Measurements from ENCODE around the gene NUP205.
A peak's percentile ranks its signal among the peaks of the same experiment; 100 is the strongest.

NUP205 gene

GRCh38 chr7:135682191-135682590 lies 124.5 kb downstream of the NUP205 start:
- no peak overlapping the region for H3K4me3 ChIP-seq (replicated peaks in 1 of 2; ENCODE audit: low read depth in 2 of 2, low read length in 2 of 2)
- no peak for TF ChIP-seq CTCF (IDR thresholded peaks at IDR 0.05; ENCODE audit: low read depth, low read length)
- no peak for DNase-seq (ENCODE audit: low read depth in 2 of 2)

GRCh38 chr7:135683609-135684008 lies 125.9 kb downstream of the NUP205 start:
- TF ChIP-seq CTCF (IDR thresholded peaks at IDR 0.05; ENCODE audit: low read depth, low read length), result no peak
- no peak for DNase-seq (ENCODE audit: low read depth in 2 of 2)
- H3K4me3 ChIP-seq (replicated peaks in 1 of 2; ENCODE audit: low read depth in 2 of 2, low read length in 2 of 2), result no peak overlapping the region

- no peak for TF ChIP-seq CTCF (IDR thresholded peaks at IDR 0.05; ENCODE audit: low read depth, low read length)
- no peak overlapping the region for H3K4me3 ChIP-seq (replicated peaks in 1 of 2; ENCODE audit: low read depth in 2 of 2, low read length in 2 of 2)
- DNase-seq (ENCODE audit: low read depth in 2 of 2), result peak; percentile 63 to 68
Measured at GRCh38 chr7:135684136-135684535, 126.4 kb downstream of the NUP205 start.

- TF ChIP-seq CTCF (IDR thresholded peaks at IDR 0.05; ENCODE audit: low read depth, low read length), result no peak
- DNase-seq (ENCODE audit: low read depth in 2 of 2), result peak in 1 of 2 donors; percentile 30
- H3K4me3 ChIP-seq (replicated peaks in 1 of 2; ENCODE audit: low read depth in 2 of 2, low read length in 2 of 2), result no peak overlapping the region
Measured at GRCh38 chr7:135684699-135685098, 127.0 kb downstream of the NUP205 start.

GRCh38 chr7:135685306-135686084 lies 127.8 kb downstream of the NUP205 start:
- no peak overlapping the region for H3K4me3 ChIP-seq (replicated peaks in 1 of 2; ENCODE audit: low read depth in 2 of 2, low read length in 2 of 2)
- TF ChIP-seq CTCF (IDR thresholded peaks at IDR 0.05; ENCODE audit: low read depth, low read length), result no peak
- peak in 1 of 2 donors; percentile 76 for DNase-seq (ENCODE audit: low read depth in 2 of 2)

- no peak for DNase-seq (ENCODE audit: low read depth in 2 of 2)
- H3K4me3 ChIP-seq (replicated peaks in 1 of 2; ENCODE audit: low read depth in 2 of 2, low read length in 2 of 2), result no peak overlapping the region
Measured at GRCh38 chr7:135687466-135687865, 129.7 kb downstream of the NUP205 start.

More at GRCh38 chr7:135687466-135687865, 129.7 kb downstream of the NUP205 start:
- no peak for TF ChIP-seq CTCF (IDR thresholded peaks at IDR 0.05; ENCODE audit: low read depth, low read length)
